GM12864 (cell line): Measurements from ENCODE around the gene ITPR1.

ENCODE experiments used
- DNase-seq: peaks from one replicate; pipeline ENCODE4 v3.0.0-alpha.2; 2011; ENCODE audit warnings: low read depth
- H3K4me3 ChIP-seq: 2 replicates; pipeline ENCODE4 v1.5.1; 2011; ENCODE audit warnings: mild to moderate bottlenecking, low read depth, low read length, control low read depth
- CTCF ChIP-seq: IDR thresholded peaks from 2 replicates; pipeline ENCODE4 v1.5.1; 2011; ENCODE audit warnings: low read depth, mild to moderate bottlenecking, moderate library complexity, low read length, control low read depth, inconsistent platforms; ENCODE audit errors: missing control alignments

Gene ITPR1

GRCh38 chr3:4573153-4573552 lies 80.0 kb downstream of the ITPR1 start:
- no peak for TF ChIP-seq CTCF
- H3K4me3 ChIP-seq, result no peak overlapping the region
- DNase-seq, result no peak

GRCh38 chr3:4574426-4574965 lies 81.3 kb downstream of the ITPR1 start:
- no peak overlapping the region for H3K4me3 ChIP-seq
- TF ChIP-seq CTCF, result no peak
- DNase-seq, result no peak

- DNase-seq, result no peak
- no peak overlapping the region for H3K4me3 ChIP-seq
- TF ChIP-seq CTCF, result no peak
Observed at GRCh38 chr3:4575381-4575780, 82.2 kb downstream of the ITPR1 start.

- TF ChIP-seq CTCF, result no peak
- no peak overlapping the region for H3K4me3 ChIP-seq
- DNase-seq, result no peak
Observed at GRCh38 chr3:4577721-4578120, 84.6 kb downstream of the ITPR1 start.

GRCh38 chr3:4580346-4581123 lies 87.4 kb downstream of the ITPR1 start:
- H3K4me3 ChIP-seq, result no peak overlapping the region
- TF ChIP-seq CTCF, result no peak
- DNase-seq, result no peak

GRCh38 chr3:4581124-4581424 lies 87.9 kb downstream of the ITPR1 start:
- H3K4me3 ChIP-seq, result no peak overlapping the region
- DNase-seq, result no peak
- no peak for TF ChIP-seq CTCF

GRCh38 chr3:4581498-4581897 lies 88.3 kb downstream of the ITPR1 start:
- no peak for DNase-seq
- no peak for TF ChIP-seq CTCF
- H3K4me3 ChIP-seq, result no peak overlapping the region
